ENCODE data around the gene NME7.
"Not testable (repeated sequence)": the region's sequence is repeated elsewhere in the genome, so short reads cannot be mapped to it uniquely, and the experiment has no call there.

The NME7 gene, protein sequence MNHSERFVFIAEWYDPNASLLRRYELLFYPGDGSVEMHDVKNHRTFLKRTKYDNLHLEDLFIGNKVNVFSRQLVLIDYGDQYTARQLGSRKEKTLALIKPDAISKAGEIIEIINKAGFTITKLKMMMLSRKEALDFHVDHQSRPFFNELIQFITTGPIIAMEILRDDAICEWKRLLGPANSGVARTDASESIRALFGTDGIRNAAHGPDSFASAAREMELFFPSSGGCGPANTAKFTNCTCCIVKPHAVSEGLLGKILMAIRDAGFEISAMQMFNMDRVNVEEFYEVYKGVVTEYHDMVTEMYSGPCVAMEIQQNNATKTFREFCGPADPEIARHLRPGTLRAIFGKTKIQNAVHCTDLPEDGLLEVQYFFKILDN

DNA sequence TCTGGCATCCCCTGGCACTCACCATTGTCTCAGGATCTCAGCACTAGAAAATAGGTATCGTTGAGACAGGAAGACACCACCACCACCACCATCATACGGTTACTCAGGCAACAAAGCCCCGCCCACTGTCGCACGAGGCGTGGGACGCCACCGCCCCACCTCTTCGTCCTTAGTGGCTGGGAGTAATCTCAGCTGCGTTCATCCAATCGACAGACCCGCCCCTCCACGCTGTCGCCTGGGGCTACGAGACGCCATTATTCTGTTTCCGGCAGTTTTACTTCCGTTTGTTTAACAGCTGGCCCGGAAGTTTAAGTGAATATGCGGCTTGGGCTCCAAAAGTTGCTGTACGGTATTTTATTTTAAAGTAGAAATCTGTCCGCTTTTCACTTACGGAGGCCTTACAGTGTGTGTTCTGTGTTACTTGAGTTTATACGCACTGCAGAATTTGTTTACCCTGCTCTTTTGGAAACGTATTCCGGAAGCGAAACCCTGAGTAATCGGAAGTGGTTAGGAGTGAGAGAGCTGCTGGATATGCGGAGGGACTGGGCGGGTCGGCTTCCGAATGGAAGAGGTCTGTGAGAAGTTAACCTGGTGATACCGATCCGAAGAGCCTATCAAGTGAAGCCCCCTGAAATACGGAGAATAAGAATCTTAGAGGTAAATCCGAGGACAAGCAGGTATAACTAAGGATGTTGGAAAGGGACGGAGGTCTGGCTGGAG, at the start of gene NME7, which contains the start of gene BLZF1:
TSS of gene NME7 (minus strand) at position 112 of the 720 bp plus-strand sequence. CDS start at position 25, 87 bp downstream.
TSS of gene BLZF1 (plus strand) at position 510 of the 720 bp plus-strand sequence. CDS start 1,328 bp downstream, outside the sequence.
- peak; percentile 96 for DNase-seq

DNA sequence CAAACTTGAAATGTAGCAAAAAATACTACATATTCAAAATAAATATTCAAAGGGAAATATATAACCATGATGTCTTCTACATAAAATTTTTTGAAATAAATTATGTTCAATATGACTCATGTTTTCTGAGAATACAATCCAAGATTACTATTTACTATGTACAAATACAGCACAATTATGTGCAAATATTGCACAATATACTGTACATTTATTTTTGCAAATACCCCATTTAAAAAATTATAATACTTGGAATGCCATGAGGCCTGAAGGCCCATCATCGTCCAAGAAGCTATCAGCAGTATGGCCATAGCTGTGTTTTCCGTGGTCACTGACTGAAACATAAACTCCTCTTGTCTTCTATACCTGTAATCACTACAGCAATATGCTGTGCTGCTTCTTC, 47.4 kb upstream of the NME7 start:
- DNase-seq, result no peak

DNA sequence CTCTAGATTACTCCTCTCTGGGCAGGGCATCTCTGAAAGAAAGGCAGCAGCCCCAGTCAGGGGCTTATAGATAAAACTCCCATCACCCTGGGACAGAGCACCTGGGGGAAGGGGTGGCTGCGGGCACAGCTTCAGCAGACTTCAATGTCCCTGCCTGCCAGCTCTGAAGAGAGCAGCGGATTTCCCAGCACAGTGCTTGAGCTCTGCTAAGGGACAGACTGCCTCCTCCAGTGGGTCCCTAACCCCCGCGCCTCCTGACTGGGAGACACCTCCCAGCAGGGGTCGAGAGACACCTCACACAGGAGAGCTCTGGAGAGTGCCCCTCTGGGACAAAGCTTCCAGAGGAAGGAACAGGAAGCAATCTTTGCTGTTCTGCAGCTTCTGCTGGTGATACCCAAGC, 40.7 kb upstream of the NME7 start:
- not testable (repeated sequence) for DNase-seq

DNA sequence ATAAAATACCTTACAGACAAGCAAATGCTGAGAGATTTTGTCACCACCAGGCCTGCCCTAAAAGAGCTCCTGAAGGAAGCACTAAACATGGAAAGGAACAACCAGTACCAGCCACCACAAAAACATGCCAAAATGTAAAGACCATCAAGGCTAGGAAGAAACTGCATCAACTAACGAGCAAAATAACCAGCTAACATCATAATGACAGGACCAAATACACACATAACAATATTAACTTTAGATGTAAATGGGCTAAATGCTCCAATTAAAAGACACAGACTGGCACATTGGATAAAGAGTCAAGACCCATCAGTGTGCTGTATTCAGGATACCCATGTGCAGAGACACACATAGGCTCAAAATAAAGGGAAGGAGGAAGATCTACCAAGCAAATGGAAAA, 35.0 kb upstream of the NME7 start:
- DNase-seq, result not testable (repeated sequence)

DNA sequence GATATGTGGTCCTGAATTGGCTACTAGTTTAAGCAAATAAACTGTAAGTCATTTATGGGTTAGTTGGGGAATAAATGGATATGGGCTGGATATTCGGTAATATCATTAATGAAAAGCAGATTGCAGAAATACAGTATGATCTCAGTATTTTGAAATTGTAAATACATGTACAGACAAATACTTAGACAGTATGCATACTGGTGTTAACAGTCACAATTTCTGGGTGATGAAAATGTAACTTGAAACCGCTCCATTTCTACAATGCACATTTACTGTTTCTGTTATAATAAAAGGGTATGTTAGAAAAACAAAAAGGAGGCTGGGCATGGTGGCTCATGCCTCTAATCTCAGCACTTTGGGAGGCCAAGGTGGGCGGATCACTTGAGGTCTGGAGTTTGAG, 28.4 kb upstream of the NME7 start:
- no peak for DNase-seq

DNA sequence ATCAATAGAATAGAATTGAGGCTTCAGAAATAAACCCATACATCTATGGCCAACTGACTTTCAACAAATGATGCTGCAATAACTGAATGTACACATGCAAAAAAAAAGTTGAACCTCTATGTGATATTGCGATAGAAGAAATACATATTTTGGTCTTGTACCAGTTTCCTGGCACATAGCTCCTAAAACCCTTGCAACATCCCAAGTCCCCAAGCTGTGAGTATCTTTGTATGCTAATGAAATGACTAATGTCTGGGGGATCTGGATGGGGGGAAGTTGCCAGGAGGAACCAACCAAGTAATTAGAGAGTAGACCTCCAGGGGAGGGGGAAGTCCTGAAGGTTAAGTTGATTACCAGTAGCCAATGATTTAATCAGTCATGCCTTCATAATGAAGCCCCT, 24.8 kb upstream of the NME7 start:
- DNase-seq, result no peak

DNA sequence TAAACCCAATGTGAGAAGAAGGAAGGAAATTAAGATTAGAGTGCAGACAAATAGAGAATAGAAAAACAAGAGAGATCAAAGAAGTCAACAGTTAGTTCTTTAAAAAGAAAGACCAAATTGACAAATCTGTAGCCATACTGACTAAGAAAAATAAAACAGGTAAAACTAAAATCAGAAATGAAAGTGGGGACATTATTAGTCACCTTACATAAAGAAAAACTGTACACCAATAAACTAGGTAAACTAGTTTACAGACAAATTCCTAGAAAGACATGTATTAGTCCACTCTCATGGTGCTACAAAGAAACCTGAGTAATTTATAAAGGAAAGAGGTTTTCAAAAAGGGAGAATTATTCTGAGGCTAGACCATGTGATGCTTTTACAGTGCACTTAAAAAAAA, 22.7 kb upstream of the NME7 start:
- DNase-seq, result no peak

DNA sequence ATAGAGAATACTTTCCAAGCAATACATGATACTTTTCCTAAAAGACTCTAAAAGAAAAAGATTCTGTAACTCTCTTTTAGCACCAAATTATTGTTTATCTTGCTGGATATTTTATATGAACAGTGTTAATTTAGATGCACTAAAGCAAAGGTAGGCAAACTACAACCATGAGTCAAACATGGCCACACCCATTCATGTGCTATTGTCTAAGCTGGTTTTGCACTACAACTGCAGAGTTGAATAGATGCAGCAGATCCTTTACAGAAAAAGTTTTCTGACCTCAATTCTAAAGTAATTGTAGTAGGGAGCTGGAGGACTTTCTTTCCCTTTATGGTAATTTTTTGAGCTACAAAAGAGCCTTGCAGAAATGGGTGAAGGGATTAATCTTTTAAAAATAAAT, 19.8 kb upstream of the NME7 start:
- no peak for DNase-seq

DNA sequence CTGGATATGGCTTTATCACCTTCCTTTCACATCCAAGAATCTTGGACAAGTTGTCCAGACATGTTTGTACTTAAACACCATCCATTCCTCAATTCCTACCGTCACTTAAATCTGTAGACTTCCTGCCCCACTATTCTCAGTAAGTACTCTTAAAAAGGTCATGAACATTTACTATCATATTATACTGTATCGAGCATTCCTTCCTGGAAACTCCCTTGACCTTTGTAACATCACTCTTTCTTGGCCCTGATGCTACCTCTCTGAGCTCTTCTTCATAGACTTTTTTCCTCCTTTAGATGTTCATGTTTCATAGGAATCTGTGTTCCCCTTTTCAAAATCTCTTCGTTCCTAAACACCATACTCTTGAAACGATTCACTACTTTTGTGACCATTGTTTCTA, 15.9 kb upstream of the NME7 start:
- DNase-seq, result no peak

DNA sequence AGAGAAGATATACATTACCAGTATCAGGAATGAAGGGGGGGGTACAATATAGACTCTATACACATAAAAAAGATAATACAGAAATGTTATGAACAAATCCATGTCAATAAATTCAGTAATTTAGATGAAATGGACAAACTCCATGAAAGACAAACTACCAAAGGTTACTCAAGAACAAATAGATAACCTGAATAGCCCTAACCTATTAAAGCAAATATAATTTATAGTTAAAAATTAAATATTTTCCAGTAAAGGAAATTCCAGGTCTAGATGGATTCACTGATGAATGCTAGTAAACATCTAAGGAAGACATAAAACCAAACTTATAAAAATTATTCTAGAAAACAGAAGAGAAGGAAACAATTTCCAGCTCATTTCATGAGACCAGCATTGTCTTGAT, 13.6 kb upstream of the NME7 start:
- DNase-seq, result no peak

DNA sequence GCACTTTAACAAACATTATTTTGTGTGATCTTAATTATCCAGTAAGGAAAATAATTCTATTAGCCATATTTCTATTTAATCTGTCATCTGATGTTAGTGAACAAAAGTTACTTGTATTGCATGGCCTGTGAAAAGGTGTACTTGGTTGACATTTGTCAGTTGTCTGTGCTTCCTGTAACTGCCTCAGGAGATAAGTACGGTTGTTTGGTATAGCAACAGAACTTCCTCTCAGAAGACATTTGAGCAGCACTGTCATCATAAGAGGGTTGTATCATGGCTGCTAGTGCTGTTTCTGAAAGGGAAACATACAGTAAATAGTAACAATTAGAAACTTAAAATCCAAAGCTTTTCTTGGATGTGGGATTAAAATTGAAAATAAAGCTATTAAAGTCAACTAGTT, 3.8 kb upstream of the NME7 start:
- no peak for DNase-seq

DNA sequence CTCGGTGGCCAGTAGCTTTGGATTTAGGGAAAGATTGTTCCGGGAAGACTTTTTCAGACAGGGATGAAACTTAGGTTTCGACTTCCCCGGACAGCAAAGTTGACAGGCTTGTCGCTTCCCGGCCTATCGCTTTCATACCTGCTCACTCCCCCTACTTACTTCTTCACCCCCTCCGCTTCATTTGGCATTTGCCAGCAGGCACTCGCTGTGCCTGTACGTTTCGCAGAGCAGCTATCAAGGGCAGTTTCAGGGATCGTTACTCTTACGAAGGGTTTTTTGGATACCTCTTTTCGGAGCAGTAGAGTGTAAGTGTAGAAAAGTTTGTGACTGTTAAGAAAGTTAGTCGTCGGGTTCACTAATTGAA, 791 bp upstream of the NME7 start:
- no peak for DNase-seq

DNA sequence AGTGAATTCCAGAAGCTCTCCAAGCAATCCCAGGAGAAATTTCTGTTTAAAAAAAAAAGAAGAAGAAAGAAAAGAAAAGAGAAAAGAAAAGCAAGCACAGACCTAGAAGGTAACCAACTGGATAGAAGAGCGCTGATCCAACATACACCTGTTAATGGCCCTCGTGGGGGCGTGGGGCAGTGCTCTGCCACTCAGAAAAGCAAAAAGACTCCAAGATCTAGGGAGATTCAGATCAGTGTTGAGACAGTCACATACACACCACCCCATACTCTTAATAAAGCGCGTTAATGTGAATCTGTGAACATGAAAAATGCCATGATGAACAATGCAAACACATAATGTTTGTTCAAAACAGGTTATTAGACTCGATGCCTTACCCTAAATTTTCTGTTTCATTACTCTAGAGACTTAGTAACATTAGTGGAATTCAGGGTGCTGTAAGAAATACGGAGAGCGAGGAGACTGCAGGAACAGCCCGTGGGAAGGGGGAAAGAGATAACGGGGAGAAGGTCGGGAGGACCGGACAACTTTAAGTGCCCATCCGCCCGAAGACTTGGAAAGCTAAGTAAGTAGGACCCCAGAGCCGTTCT, 406 bp downstream of the NME7 start:
- no peak for DNase-seq

DNA sequence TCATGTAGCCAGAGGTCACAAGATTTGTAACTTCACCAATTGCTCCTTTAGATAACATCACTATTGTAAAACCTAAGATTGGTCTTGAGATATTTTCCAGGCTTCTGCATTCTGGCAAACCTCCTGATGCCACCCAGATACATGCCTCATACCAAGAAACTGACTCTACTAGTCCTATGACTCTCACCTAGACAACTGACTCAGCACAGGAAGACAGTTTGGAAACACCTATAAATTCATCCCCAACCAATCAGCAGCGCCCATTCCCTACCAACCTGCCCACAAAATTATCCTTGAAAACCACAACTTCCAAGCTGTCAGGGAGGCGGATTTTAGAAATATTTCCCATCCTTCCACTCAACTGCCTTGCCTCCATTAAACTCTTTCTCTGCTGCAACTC, 2.6 kb downstream of the NME7 start:
- DNase-seq, result no peak

DNA sequence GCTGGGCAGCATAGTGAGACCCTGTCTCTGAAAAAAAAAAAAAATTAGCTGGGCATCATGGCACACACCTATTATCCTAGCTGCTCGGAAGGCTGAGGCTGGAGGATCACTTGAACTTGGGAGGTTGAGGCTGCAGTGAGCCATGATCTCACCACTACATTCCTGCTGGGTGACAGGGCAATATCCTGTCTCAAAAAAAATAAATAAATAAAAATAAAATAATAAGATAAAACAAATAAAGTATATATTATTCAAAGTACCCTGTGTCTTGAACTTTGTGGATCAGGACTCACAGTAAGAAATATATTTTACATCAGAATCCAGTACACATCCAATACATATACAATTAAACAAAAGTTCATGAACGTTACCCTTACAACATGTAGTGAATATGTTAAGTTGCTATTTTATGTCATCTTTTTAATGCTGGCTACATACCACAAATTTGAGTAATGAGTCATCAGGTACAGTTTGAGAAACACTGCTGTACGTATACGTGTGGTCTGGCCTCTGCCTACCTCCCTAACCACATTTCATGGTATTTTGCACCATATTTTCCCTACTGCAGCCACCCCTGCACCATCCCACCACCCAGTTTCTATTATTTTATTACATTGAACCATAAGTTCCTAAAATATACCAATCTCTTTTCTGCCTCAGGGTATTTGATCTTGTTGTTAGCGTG, 4.4 kb downstream of the NME7 start:
- no peak for DNase-seq

DNA sequence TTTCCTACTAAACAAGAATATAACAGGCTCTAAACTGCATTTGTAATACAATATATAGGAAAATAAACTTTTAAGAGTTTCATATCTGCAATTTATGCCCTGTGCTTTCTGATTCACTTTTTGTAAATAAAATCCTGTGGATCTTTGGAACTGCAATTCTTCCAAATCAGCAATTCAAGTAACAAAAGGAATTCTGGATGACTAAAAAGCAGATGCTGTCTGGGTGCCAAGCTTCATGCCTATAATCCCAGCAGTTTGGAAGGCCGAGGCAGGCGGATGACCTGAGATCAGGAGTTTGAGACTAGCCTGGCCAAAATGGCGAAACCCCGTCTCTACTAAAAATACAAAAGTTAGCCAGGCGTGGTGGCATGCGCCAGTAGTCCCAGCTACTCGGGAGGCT, 6.3 kb downstream of the NME7 start:
- DNase-seq, result no peak

DNA sequence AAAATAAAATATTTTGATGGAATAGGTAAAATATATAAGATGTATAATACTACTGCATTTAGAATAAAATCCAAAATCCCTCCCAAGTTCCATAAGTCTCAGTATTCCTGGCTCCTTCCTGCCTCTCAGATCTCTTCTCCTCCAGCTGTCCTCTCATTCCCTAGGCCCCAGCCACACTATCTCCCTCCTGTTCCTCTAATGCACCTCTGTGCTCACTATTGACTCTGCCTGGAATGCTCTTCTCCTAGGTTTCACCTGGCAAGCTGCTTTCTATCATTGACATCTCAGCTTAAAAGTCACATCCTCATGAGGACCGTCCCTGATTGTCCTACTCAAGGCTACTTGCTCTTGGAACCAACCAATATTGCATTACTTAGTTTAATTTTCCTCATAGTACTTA, 7.2 kb downstream of the NME7 start:
- DNase-seq, result no peak

DNA sequence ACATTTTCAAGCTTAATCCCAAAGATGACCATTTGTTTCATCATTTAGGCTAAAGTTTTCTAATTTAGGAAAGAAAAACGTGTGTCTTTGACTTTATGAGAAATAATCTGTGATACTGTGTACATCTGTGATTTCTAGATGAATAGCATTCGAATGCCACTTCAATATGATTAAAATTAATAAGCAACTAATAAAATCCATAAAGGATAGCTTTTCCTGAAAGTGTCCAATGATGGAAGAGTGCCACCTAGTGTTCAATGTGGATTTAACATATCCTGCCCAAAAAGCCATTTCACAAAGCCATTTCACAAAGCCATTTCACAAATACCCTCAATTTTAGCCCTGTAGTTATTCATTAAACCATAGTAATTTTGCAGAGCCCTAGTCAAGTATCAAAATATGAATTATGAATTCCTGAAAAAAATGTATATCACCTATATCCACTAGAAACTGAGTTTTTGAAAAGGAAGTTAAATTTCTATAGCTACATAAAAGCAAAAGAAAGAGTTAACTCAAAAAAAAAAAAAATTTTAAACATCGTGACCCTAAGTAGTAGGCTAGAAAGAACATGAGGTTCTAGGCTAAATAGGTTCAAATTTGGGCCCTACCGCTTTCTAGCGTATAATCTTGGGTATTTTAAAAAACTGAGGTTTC, 19.1 kb downstream of the NME7 start:
- DNase-seq, result peak; percentile 13 to 58

DNA sequence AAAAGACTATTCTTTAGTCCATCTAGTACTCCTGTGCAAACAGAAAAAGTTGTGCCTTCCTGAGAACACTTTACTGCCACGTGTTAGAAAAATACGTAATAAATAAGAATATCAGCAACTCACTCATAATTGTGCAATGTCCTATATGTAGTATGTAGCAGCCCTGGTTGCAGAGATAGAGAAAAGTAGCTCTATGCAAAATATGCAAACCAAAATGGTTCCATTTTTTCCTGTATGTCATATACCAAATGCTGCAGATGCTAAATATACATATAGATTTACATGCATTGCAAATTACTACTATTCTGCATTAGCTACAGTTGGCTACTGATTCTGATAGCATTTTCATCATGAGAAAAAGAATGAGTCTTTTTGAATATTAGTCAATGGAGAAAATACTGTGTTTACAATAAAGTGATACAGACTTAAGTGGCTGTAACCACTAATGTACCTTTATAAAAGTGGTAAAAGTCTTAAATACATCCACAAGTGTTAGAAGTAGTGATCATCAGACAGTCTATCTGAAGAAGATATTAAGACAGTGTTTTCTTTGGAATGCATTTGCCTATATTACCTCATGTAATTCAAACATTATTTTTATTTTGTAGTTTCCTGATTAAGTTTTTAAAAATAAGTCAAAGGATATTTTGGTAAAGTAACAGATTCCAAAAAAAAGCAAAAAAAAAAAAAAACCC, 19.8 kb downstream of the NME7 start:
- DNase-seq, result no peak

DNA sequence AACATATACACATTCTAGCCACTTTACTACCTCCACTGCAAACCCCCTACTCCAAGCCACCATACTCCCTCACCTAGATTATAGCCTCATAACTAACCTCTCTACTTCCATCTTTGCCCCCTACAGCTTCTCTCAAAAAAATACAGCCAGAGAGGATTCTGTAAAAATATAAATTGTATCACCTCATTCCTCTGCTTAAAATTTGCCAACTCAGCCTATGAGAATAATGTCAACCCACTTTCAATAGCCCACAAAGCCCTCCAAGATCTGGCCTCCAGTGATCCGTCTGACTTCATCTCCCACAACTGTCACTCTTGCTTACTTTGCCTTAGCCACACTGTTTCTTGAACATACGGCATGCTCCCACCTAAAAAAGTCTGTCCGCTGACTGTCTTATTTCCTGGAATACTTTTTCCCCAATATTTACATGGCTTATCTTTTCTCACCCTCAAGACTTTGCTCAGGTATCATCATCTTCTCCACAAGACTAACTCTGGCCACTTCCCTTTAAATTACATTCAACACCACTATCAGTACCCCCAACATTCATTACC, 21.5 kb downstream of the NME7 start:
- no peak for DNase-seq

DNA sequence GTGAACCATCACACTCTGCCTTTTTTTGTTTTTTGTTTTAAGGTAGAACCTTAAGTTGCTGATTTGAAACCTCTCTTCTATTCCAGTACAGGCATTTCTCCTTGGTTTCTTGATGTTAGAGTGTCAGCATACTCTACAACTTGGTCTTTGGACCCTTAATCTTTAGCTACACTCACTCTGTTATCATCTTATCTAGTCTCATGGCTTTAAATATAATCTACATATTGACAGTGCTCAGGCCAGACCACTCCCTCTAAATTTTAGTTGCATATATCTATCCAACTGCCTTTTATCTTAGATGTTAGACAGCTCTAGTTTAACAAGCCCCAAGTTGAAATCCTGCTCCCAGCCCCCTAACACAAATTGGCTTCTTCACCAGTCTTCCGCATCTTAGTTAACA, 22.1 kb downstream of the NME7 start:
- no peak for DNase-seq

DNA sequence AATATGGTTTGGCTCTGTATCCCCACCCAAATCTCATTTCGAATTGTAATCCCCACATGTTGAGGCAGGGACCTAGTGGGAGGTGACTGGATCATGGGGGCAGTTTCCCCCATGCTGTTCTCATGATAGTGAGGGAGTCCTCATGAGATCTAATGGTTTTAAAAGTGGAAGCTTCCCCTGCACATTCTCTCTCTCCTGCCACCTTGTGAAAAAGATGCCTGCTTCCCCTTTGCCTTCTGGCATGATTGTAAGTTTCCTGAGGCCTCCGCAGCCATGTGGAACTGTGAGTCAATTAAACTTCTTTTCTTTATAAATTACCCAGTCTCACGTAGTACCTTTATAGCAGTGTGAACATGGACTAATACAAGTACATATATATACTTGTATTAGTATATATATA, 25.5 kb downstream of the NME7 start:
- not testable (repeated sequence) for DNase-seq

Data from NCI-H1930 (cell line).